ENCODE results near the gene ITGB3.

ITGB3 gene

DNA sequence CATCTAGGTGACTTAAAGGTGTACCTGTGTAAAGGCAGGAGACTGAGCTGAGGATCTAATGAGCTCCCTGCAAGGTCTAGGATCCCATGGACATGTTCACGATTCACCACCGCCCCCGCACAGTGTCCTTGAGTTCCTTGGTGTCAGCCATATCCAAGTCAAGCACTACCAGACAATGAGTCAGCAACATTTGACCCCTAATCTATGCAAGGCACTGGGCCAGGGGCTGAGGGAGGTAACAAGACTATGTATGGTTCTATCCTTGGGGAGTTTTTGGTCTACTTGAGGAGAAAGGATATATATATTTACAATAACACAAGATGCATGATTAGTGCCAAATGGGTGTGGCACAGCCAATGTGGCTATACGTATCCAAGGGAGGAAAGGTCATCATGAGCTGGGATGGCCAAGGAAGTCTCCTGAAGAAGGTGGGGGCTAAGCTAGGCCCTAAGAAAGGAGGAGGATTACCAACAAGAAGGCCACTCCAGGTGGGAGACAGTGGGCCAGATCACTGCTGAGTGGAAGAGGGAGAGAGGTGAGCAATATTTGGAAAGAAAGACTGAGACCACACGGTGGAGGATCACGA lies 35.0 kb downstream of the ITGB3 start:
- no peak for DNase-seq (ENCODE audit: low read depth, low spot score)
- no peak overlapping the region for H3K4me3 ChIP-seq (ENCODE audit: low read length)

DNA sequence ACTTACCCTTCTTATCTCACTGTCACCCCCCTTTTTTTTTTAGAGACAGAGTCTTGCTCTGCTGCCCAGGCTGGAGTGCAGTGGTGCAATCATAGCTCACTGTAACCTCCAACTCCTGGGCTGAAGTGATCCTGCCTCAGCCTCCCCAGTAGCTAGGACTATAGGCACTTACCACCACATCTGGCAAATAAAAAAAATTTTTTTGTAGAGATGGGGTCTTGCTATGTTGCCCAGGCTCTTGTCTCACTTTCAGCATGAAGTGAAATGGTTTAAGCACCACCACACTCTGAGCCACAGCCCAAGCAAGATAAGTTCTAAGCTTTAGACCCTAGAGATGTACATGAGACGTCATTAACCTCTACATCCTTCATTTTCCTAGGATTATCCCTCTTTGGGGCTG lies 35.7 kb downstream of the ITGB3 start:
- H3K4me3 ChIP-seq (ENCODE audit: low read length) = no peak overlapping the region
- DNase-seq (ENCODE audit: low read depth, low spot score) = no peak

DNA sequence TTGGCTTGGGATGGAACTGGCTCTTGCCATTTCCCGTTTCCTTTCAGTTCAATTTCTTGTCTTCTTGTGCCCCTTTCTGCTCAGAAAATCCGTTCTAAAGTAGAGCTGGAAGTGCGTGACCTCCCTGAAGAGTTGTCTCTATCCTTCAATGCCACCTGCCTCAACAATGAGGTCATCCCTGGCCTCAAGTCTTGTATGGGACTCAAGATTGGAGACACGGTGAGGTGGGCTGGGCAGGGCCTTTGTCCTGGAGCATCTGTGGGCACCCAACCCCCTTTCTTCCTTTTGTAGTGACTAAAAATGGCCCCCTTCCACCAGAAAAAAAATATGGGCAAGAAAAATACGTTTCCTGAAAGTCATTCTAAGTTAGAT lies 37.2 kb downstream of the ITGB3 start:
- H3K4me3 ChIP-seq (ENCODE audit: low read length) = no peak overlapping the region
- no peak for DNase-seq (ENCODE audit: low read depth, low spot score)

DNA sequence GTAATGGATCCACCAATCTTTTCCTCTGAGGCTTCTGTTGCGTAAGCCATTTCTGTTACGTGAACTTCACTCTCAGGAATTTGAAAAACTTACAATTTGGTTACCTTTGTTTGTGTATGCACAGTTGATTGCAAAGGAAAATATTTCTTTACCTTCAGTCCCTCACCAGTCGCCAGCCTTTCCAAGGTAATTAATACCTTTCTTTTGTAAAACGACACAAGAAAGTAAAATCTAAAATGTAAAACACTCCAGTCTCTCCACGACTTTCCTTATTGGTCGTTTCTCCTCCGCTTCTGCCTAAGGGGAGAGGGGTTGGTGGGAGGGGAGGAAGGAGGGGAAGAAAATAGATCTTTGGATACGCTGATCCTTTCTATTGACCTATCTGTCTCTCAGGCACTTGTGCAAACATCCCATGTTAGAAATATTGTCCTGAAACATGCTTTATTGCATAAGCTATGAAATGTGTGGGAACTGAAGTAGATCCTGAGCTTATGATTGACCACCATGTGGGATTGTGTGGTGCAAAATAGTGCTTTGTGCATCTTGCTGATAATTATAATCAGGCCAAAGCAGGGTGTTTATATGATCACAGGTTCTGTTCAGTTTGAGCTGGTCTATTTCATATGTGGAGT lies 37.7 kb downstream of the ITGB3 start:
- DNase-seq (ENCODE audit: low read depth, low spot score) = no peak
- no peak overlapping the region for H3K4me3 ChIP-seq (ENCODE audit: low read length)

DNA sequence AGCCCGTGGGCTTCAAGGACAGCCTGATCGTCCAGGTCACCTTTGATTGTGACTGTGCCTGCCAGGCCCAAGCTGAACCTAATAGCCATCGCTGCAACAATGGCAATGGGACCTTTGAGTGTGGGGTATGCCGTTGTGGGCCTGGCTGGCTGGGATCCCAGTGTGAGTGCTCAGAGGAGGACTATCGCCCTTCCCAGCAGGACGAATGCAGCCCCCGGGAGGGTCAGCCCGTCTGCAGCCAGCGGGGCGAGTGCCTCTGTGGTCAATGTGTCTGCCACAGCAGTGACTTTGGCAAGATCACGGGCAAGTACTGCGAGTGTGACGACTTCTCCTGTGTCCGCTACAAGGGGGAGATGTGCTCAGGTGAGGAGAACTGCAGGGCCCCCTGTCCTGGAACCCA lies 38.6 kb downstream of the ITGB3 start:
- no peak for DNase-seq (ENCODE audit: low read depth, low spot score)
- no peak overlapping the region for H3K4me3 ChIP-seq (ENCODE audit: low read length)

DNA sequence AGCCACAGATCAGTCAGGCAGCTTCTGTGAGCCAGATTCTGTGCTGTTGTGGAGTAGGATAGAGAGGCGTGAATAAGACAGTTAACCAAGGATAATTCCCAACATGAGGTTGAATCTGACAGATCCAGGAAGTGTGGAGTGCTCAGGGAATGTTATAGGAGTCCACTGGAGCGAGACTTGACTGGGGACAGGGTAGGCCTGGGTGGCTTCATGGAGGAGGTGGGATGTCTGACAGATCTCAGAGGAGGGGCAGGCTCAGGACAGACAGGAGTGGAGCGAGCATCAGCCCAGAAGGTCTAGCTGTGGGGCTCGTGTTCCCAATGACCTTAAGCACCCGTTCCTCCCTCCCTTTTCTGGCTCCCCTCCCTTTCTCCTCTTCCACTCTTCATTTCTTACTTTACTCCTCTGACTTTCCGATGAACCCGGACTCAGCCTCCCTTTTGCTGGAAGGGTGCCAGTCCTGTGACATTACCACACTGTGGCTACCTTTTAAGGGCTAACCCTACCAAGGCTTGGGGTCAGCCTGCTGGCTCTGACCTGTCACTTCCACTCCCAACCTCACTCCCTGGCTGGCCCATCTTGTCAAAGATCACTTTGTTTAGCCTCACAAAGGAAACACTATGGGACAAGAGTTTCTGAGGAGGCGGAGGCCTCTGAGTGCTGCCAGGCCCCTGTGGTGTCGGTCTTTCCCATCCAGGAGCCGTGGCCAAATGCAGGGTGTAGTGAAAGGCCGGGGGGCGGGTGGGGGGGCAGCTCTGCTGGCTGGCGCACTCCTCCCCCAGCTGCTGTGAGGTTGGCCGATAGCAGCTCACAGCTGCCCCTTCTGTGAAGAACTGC lies 41.6 kb downstream of the ITGB3 start:
- DNase-seq (ENCODE audit: low read depth, low spot score) = no peak
- no peak overlapping the region for H3K4me3 ChIP-seq (ENCODE audit: low read length)

DNA sequence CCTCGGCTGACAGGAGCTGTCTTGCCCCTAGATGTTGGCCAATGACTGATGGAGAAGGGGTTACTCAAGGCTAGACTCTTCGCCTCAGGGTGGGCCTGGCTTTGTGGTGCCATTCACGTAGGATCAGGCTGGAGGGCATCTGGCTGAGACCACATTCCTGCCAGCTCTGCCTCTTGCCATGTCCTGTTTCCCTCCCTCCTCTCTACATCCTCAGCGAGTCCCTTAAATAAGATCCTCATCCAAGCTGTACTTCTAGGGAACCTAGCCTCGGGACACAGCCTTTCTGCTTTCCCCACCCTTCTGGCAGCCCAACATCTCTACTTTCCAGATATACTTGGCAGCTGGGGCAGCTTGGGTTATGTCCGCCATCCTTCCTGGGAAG lies 42.2 kb downstream of the ITGB3 start:
- no peak for DNase-seq (ENCODE audit: low read depth, low spot score)

DNA sequence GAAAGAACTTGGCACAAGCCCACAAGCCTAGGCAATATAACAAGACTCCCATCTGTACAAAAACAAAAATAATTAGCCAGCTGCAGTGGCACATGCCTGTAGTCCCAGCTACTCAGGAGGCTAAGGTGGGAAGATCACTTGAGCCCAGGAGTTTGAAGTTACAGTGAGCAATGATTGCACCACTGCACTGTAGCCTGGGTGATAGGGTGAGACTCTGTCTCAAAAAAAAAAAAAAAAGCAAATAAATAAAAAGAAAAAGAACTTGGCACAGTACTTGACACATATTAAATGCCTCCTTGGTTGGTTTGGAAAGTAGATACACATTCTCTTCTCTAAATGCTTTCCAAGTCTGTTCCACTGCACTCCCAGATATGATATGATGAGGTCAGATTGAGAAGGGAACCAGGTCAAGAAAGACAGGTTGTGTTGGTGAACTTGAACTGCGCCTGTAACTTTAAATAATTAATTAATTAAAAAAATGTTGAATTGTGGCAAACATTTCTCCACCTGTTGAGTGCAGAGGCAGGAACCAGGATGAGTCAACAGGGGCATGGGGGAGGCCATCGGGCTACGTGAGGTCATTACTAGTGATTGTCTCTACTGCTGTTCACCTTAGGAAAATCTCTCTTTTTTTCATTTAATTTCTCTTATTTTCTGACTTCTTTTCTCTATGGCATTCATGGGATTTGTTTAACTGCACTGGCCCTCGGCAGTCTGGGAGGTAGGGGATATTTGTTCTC lies 44.2 kb downstream of the ITGB3 start:
- no peak overlapping the region for H3K4me3 ChIP-seq (ENCODE audit: low read length)
- no peak for DNase-seq (ENCODE audit: low read depth, low spot score)

More for the DNA sequence above, 42.2 kb downstream of the ITGB3 start:
- no peak overlapping the region for H3K4me3 ChIP-seq (ENCODE audit: low read length)

DNA sequence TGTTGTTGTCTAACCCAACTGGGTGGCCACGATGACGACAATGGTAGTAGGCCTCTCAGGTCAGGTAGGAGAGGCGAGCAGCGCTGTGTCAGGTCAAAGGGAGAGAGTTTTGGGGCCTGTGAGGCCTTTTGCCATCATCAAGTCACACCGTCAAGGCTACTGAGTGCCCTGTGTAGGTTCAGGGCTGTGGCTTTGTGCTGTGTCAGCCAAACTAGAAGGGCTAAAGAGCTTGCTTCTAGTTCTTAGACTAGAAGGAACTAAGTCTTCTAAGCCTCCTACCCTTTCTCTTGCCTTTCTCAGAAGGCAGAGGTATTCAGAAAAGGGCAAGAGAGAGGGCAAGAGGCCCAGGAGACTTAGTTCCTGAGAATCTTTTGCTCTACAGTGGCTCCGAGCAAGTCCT lies 45.1 kb downstream of the ITGB3 start:
- DNase-seq (ENCODE audit: low read depth, low spot score) = no peak

DNA sequence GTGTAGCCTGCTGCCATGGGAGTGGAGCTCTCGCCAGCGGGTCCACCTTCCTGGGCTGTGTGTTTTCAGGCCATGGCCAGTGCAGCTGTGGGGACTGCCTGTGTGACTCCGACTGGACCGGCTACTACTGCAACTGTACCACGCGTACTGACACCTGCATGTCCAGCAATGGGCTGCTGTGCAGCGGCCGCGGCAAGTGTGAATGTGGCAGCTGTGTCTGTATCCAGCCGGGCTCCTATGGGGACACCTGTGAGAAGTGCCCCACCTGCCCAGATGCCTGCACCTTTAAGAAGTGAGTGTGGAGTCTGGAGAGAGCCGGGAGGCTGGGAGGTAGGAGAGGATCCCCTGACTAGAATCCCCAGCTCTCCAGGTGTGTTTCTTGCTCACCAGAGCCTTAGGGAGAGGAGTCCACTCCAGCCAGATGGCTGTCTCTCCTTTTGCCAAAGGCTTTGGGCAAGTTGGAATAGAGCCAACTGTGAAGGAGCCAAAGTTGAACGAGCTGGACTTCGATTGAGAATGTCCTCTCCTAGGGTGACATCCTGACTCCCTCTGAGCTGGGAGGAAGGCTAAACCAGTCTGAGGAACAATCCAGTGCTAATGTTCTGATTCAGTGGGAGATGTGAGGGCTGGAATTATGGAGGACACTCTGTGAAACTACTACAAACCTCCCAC lies 45.7 kb downstream of the ITGB3 start:
- no peak overlapping the region for H3K4me3 ChIP-seq (ENCODE audit: low read length)

More for the DNA sequence above, 45.1 kb downstream of the ITGB3 start:
- no peak overlapping the region for H3K4me3 ChIP-seq (ENCODE audit: low read length)

DNA sequence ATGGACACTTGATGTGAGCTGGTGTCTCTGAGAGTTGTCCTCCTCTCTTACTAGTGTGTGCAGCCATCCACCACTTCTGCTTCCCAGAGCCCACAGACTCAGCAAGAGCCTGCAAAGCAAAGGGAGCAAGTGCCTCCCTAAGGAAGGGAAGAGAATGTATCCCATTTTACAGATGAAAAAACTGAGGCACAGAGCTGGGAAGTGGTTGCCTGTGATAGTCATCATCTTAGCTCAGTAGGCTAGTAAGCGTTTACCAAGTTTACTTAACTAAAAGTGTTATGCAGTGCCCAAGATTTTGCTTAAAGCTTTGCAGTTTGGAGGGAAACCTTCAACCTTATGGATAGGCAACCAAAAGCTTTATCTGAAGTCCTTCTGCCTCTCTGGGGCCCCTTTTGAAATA lies 47.1 kb downstream of the ITGB3 start:
- no peak overlapping the region for H3K4me3 ChIP-seq (ENCODE audit: low read length)

More for the DNA sequence above, 45.7 kb downstream of the ITGB3 start:
- no peak for DNase-seq (ENCODE audit: low read depth, low spot score)

DNA sequence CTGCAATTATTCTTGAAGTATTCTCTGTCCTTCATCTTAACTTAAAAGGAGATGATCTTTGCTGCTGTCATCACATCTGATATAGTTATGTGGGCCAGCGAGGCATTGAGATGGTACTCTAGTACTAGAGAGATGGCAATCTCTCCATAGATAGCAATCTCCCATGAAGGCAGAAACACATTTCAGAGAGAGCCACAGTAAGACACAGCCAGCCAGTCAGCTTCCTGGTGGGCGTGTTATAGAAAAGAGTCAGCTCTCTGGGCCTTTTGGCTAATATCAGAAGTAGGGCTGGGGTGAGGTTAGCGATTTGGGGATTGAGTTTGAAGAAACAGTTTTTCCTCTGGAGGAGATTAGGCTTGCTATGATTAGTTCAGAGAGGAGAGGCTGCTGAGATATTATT lies 47.5 kb downstream of the ITGB3 start:
- no peak for DNase-seq (ENCODE audit: low read depth, low spot score)
- no peak overlapping the region for H3K4me3 ChIP-seq (ENCODE audit: low read length)

More for the DNA sequence above, 47.1 kb downstream of the ITGB3 start:
- no peak for DNase-seq (ENCODE audit: low read depth, low spot score)

DNA sequence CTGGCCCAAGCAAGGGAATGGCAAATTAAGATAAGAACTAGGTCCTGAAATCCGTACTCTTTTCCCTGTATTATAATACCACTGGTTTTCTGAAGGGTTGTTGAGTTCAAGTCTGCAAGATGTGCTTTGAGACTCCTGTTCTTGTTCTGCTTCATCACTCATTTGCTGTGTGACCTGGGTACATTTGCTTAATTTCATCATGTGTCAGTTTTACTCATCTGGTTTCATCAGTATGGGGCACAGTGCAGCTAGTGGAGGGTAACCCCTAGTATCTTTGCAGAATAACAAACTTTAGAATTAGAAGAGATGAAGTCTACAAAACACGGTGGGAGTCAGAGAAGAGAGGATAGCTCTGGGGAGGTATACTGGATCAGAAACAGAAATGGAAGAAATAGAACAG lies 48.2 kb downstream of the ITGB3 start:
- H3K4me3 ChIP-seq (ENCODE audit: low read length) = no peak overlapping the region
- DNase-seq (ENCODE audit: low read depth, low spot score) = no peak

DNA sequence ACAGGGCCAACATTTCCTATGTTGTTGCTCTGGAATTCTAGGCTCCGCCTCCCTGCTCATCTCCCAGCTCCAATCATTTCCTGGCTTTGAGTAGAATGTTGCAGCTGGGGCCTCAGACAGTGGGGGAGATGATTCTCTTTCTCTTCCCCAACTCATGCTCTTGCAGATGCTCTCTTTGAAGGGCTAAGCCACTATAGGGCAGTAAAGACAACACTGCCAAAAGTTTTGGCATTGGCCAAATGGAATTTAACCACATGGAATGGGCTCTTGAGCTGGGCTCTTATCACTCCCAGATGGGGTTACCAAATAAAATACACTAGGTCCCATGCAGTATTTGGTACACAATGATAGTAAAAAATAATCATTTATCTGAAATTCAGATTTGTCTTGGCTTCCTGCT lies 50.6 kb downstream of the ITGB3 start:
- no peak overlapping the region for H3K4me3 ChIP-seq (ENCODE audit: low read length)
- no peak for DNase-seq (ENCODE audit: low read depth, low spot score)

DNA sequence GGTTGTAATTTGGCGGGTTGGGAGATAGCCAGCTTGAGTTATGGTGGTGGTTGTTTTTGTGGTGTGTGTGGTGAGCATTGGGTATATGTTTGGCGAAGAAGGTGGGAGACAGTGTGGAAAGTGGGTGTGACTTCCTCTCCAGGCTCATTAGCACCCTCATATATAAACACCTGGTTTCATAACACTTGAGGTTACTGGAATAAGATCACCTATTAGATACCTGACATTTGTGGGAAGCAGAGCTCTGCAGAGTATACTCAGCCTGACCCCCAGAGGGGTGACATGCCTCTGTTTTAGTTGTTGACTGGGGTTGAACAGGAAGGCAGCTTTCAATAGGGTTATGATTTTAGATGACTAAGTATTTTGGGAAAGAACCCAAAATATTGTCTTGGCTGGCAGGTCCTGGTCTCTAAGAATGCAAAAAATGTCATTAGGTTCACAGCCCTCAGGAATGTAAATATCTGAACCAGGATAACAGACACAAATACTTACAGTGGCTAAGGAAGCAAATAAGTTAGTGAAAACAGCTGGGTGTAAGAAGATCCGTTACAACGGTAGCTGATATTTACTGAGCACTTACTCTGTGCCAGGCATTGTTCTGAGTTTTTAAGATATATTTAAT lies 51.8 kb downstream of the ITGB3 start:
- no peak for DNase-seq (ENCODE audit: low read depth, low spot score)
- H3K4me3 ChIP-seq (ENCODE audit: low read length) = no peak overlapping the region

DNA sequence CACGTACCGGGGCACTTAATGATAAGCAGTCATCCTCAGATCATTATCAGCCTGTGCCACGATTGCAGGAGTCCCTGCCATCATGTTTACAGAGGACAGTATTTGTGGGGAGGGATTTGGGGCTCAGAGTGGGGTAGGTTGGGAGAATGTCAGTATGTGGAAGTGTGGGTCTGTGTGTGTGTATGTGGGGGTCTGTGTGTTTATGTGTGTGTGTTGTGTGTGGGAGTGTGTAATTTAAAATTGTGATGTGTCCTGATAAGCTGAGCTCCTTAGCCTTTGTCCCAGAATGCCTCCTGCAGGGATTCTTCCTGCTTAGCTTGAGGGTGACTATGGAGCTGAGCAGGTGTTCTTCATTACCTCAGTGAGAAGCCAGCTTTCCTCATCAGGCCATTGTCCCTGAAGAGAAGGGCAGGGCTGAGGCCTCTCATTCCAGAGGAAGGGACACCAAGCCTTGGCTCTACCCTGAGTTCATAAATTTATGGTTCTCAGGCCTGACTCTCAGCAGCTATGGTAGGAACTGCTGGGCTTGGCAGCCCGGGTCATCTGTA lies 56.6 kb downstream of the ITGB3 start:
- H3K4me3 ChIP-seq (ENCODE audit: low read length) = no peak overlapping the region
- no peak for DNase-seq (ENCODE audit: low read depth, low spot score)

DNA sequence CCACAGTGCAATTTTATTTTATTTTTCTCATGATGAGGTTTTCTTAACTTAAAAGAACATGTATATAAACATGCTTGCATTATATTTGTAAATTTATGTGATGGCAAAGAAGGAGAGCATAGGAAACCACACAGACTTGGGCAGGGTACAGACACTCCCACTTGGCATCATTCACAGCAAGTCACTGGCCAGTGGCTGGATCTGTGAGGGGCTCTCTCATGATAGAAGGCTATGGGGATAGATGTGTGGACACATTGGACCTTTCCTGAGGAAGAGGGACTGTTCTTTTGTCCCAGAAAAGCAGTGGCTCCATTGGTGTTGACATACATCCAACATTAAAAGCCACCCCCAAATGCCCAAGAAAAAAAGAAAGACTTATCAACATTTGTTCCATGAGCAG lies 57.8 kb downstream of the ITGB3 start:
- DNase-seq (ENCODE audit: low read depth, low spot score) = no peak
- no peak overlapping the region for H3K4me3 ChIP-seq (ENCODE audit: low read length)

DNA sequence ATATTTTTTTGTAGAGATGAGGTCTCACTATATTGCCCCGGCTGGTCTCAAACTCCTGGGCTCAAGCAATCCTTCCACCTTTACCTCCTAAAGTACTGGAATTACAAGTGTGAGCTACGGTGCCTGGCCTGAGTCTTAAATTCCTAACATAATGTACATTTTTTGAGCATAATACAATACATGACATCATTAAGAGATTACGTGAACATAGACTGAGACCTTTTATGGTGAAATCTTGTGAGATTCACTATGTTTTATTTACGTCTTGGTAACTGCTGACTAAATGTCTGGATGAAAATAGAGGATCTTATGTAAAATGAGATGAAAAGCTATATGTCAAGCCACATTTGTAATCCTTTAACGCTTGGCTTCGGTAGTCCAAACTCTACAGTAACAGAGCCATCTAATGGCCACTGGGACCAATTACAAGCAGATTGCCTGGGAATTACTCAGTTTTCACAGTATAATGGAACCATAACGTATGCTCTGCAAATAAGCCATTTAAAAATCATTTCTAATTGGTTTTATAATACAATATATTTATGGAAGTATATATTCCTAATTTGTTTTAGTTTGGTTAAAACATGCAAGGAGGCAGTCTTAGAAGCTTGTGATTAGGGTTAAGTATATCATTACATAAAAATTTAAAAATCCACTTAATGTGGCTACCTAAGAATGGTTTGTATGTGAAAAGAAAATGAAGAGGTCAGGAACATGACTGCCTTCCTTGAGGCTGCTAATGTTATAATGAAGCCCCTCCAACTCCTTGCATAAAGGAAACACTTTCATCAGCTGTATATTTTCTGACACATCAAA lies 62.0 kb downstream of the ITGB3 start:
- peak; percentile 69 for DNase-seq (ENCODE audit: low read depth, low spot score)
- H3K4me3 ChIP-seq (ENCODE audit: low read length) = no peak overlapping the region
